Common myeloid progenitor, CD34-positive (primary cell): ENCODE results near the gene ZNF513.

Experiments
- CTCF ChIA-PET: fragments of 350-600 bp; sonication (Branson Sonifier 250); formaldehyde crosslinking; loops from one replicate; lab custom pipeline; 2021; ENCODE audit warnings: antibody characterized with exemption; lab: Charles Lee
- POLR2A ChIA-PET: fragments of 350-600 bp; sonication (Branson Sonifier 250); formaldehyde crosslinking; loops from one replicate; lab custom pipeline; 2021; ENCODE audit warnings: antibody characterized with exemption; lab: Charles Lee
- DNase-seq, 3 donors: peaks; one replicate each; pipeline versions ENCODE4 v3.0.0 to v3.0.0-alpha.2; 2013
- H3K27ac ChIP-seq, 2 experiments: 1 replicate in 1 of 2; 2 replicates in 1 of 2; pipeline ENCODE4 v1.7.0; 2013; ENCODE audit warnings: inconsistent platforms in 2 of 2, low read length in 2 of 2, mild to moderate bottlenecking in 2 of 2, low read depth in 1 of 2, moderate library complexity in 1 of 2; ENCODE audit not compliant: severe bottlenecking in 2 of 2, insufficient read depth in 1 of 2, poor library complexity in 1 of 2
- H3K27me3 ChIP-seq, 5 experiments: replicated peaks in 2 of 5; 1 replicate in 3 of 5; 2 replicates in 2 of 5; pipeline versions ENCODE4 v1.6.1 to v1.7.0; 2013; ENCODE audit warnings: low read length in 4 of 5, mild to moderate bottlenecking in 2 of 5, moderate library complexity in 2 of 5, inconsistent platforms in 1 of 5; ENCODE audit not compliant: insufficient read depth in 5 of 5, control insufficient read depth in 4 of 5
- H3K36me3 ChIP-seq, 4 experiments: 1 replicate in 2 of 4; 2 replicates in 2 of 4; pipeline versions ENCODE4 v1.6.1 to v1.7.0; 2013; ENCODE audit warnings: low read length in 3 of 4, control low read depth in 1 of 4, mild to moderate bottlenecking in 1 of 4; ENCODE audit not compliant: control insufficient read depth in 4 of 4, insufficient read depth in 4 of 4
- H3K4me1 ChIP-seq, 4 experiments: 1 replicate in 3 of 4; 2 replicates in 1 of 4; pipeline versions ENCODE4 v1.6.1 to v1.7.1; 2013; ENCODE audit warnings: low read length in 3 of 4, mild to moderate bottlenecking in 3 of 4, control low read depth in 1 of 4, inconsistent platforms in 1 of 4, moderate library complexity in 1 of 4; ENCODE audit not compliant: control insufficient read depth in 4 of 4, insufficient read depth in 4 of 4; ENCODE audit errors: control extremely low read depth in 1 of 4
- H3K4me3 ChIP-seq, 7 experiments: 1 replicate in 4 of 7; 2 replicates in 3 of 7; pipeline versions ENCODE4 v1.5.1 to v1.7.0; 2013; ENCODE audit warnings: mild to moderate bottlenecking in 7 of 7, low read length in 6 of 7, moderate library complexity in 6 of 7, inconsistent platforms in 2 of 7, low read depth in 2 of 7, control low read depth in 1 of 7; ENCODE audit not compliant: insufficient read depth in 4 of 7, control insufficient read depth in 1 of 7; ENCODE audit errors: extremely low read depth in 1 of 7
- H3K9me3 ChIP-seq, 5 experiments: 1 replicate in 4 of 5; 2 replicates in 1 of 5; pipeline versions ENCODE4 v1.6.1 to v1.7.1; 2013; ENCODE audit warnings: low read length in 4 of 5, mild to moderate bottlenecking in 2 of 5, inconsistent platforms in 1 of 5, low read depth in 1 of 5, moderate library complexity in 1 of 5; ENCODE audit not compliant: control insufficient read depth in 4 of 5, insufficient read depth in 2 of 5; ENCODE audit errors: control extremely low read depth in 1 of 5
- WGBS: methylation state at CpG from one replicate; pipeline ENCODE4 v1.1.5; 2013; ENCODE audit not compliant: insufficient coverage; 5-methylcytosine and 5-hydroxymethylcytosine counted together

ZNF513 gene

GRCh38 chr2:27379836-27380625 is 503 bp downstream of the ZNF513 start:
- peak; percentile 10 to 60 (median 45) for DNase-seq
- H3K9me3 ChIP-seq: no peaks in the 10 kb centered on the region
- peak overlapping the region; percentile 81 to 92 for H3K27ac ChIP-seq
- peaks cover 12 to 27% (median 18%) of the 10 kb centered on the region in 4 experiments for H3K4me1 ChIP-seq
- WGBS: 0% methylated on average over 22 of the region's 35 CpGs
- CTCF ChIA-PET: interaction anchor here (0.8 to 1.6 kb wide), 7 partner anchors 9 to 246 kb away, joined by 3 to 7 read pairs (median 3); partner anchors contain the start of genes EIF2B4 and SNX17
- H3K27me3 ChIP-seq: no peaks in the 10 kb centered on the region
- H3K4me3 ChIP-seq: peak overlapping the region; percentile 67 to 86 (median 81)
- peaks cover 12 to 81% (median 55%) of the 10 kb centered on the region in 4 experiments for H3K36me3 ChIP-seq
- POLR2A ChIA-PET: interaction anchor here (0.6 to 2.3 kb wide), 3 partner anchors 9 to 1213 kb away, joined by 3 to 15 read pairs (median 7); partner anchors contain the start of genes EIF2B4, PPM1G and SNX17

GRCh38 chr2:27379383-27379835 is 1.1 kb downstream of the ZNF513 start:
- no peaks in the 10 kb centered on the region for H3K27me3 ChIP-seq
- peak overlapping the region; percentile 81 to 92 for H3K27ac ChIP-seq
- H3K9me3 ChIP-seq: no peaks in the 10 kb centered on the region
- WGBS: no CpG with 5 or more reads among the region's 2 CpGs
- DNase-seq: peak in 2 of 3 donors; percentile 16 to 33
- peaks cover 7 to 81% (median 56%) of the 10 kb centered on the region in 4 experiments for H3K36me3 ChIP-seq
- peaks cover 12 to 27% (median 18%) of the 10 kb centered on the region in 4 experiments for H3K4me1 ChIP-seq
- POLR2A ChIA-PET: interaction anchor here (0.6 to 2.3 kb wide), 3 partner anchors 8 to 1214 kb away, joined by 3 to 15 read pairs (median 7); partner anchors contain the start of genes EIF2B4, PPM1G and SNX17
- H3K4me3 ChIP-seq: peak overlapping the region in 6 of 7 experiments; percentile 67 to 86 (median 82)
- CTCF ChIA-PET: interaction anchor here (0.8 to 1.6 kb wide), 8 partner anchors 8 to 246 kb away, joined by 3 to 7 read pairs (median 3); partner anchors contain the start of genes EIF2B4, PPM1G and SNX17

GRCh38 chr2:27378809-27379290 is 1.7 kb downstream of the ZNF513 start:
- no peaks in the 10 kb centered on the region for H3K27me3 ChIP-seq
- H3K36me3 ChIP-seq: peaks cover 4 to 80% (median 55%) of the 10 kb centered on the region in 4 experiments
- ChIA-PET CTCF (interaction anchor here (0.7 to 1.6 kb wide), 8 partner anchors 8 to 420 kb away, joined by 3 to 7 read pairs (median 3); partner anchors contain the start of genes EIF2B4, PPM1G and SNX17), POLR2A (interaction anchor here (1.0 to 2.3 kb wide), 2 partner anchors 8 to 30 kb away, joined by 4 to 15 read pairs; partner anchors contain the start of genes EIF2B4, PPM1G and SNX17)
- peak overlapping the region in 1 of 7 experiments; percentile 83 for H3K4me3 ChIP-seq
- H3K4me1 ChIP-seq: peaks cover 12 to 27% (median 18%) of the 10 kb centered on the region in 4 experiments
- H3K9me3 ChIP-seq: no peaks in the 10 kb centered on the region
- 98% methylated on average over 8 of the region's 9 CpGs for WGBS
- no peak for DNase-seq
- peak overlapping the region in 1 of 2 experiments; percentile 92 for H3K27ac ChIP-seq

GRCh38 chr2:27378096-27378808 is 2.3 kb downstream of the ZNF513 start:
- POLR2A ChIA-PET: interaction anchor here (1.0 kb wide), 1 partner anchor 31 kb away, joined by 4 read pairs; the partner anchor contains the start of gene PPM1G
- H3K27ac ChIP-seq: no peak overlapping the region
- no peak overlapping the region for H3K4me3 ChIP-seq
- peak in 2 of 3 donors; percentile 16 to 24 for DNase-seq
- 91% methylated on average over 28 of the region's 29 CpGs for WGBS
- CTCF ChIA-PET: interaction anchor here (0.5 to 1.4 kb wide), 3 partner anchors 32 to 419 kb away, joined by 3 read pairs; partner anchors contain the start of gene PPM1G
- no peaks in the 10 kb centered on the region for H3K27me3 ChIP-seq
- no peaks in the 10 kb centered on the region for H3K9me3 ChIP-seq
- peaks cover 12 to 27% (median 18%) of the 10 kb centered on the region in 4 experiments for H3K4me1 ChIP-seq
- H3K36me3 ChIP-seq: peaks cover 4 to 78% (median 53%) of the 10 kb centered on the region in 4 experiments

GRCh38 chr2:27377618-27378095 is 2.9 kb downstream of the ZNF513 start:
- Histone ChIP-seq H3K4me1 (peaks cover 12 to 28% (median 18%) of the 10 kb centered on the region in 4 experiments), H3K36me3 (peaks cover 5 to 81% (median 53%) of the 10 kb centered on the region in 4 experiments), H3K27ac (no peak overlapping the region), H3K4me3 (no peak overlapping the region), H3K9me3 (no peaks in the 10 kb centered on the region), H3K27me3 (no peaks in the 10 kb centered on the region)
- WGBS: 94% methylated on average over 18 of the region's 18 CpGs
- CTCF ChIA-PET: no interaction called here
- DNase-seq: no peak
- POLR2A ChIA-PET: no interaction called here

GRCh38 chr2:27376866-27377617 is 3.5 kb downstream of the ZNF513 start:
- ChIA-PET CTCF (no interaction called here), POLR2A (no interaction called here)
- 98% methylated on average over 9 of the region's 10 CpGs for WGBS

More at GRCh38 chr2:27376866-27377617, 3.5 kb downstream of the ZNF513 start:
- H3K4me1 ChIP-seq: peaks cover 15 to 34% (median 22%) of the 10 kb centered on the region in 4 experiments
- H3K36me3 ChIP-seq: peaks cover 6 to 79% (median 53%) of the 10 kb centered on the region in 4 experiments
- H3K27me3 ChIP-seq: no peaks in the 10 kb centered on the region
- no peak overlapping the region for H3K27ac ChIP-seq
- no peaks in the 10 kb centered on the region for H3K9me3 ChIP-seq
- DNase-seq: no peak
- H3K4me3 ChIP-seq: no peak overlapping the region
